ENCODE measurements around the gene PPEF2.
A peak's percentile ranks its signal among the peaks of the same experiment; 100 is the strongest.

PPEF2 gene

DNA sequence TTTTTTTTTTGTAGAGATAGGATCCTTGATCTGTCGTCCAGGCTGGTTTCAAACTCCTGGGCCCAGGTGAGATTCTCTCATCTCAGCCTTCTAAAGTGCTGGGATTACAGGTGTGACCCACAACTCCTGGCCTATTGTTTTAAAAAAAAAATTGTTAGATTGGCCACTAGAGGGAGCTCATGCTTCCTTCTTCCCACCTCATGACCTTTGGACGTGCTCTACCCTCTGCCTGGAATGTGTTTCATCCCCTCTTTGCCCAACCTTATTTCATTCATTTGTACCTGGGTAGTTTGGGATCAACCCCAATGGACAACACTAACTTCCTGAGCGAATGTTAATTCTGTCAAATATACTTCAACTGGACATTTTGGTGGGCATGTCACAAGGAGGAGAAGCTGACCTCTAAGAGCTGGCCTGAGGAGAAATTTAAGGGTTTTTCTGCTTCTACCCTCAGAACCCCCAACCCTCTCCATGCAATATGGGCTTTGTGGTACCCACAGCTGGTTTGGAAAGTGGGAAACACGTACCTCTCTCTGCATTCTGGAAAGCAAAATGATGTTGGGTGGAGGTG lies 6.4 kb downstream of the PPEF2 start:
- DNase-seq = no peak

DNA sequence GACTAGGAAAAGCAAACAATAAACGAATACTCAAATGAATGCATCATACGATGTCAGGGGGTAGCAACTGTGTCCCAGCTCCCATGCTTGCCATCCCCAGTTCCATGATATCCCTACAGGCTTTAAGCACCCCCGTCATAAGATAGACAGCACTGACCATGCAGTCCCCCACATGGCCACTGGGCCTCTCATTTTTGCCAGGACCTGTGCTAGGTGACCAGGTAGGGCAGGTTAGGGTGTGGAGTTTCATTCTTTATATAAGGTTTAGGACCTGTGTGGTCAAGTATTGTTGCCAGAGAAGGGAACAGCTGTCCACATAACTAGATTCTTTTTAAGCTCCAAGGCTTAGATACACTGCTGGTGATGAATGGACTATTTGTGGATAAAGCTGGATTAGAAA lies 9.7 kb downstream of the PPEF2 start:
- DNase-seq = no peak

DNA sequence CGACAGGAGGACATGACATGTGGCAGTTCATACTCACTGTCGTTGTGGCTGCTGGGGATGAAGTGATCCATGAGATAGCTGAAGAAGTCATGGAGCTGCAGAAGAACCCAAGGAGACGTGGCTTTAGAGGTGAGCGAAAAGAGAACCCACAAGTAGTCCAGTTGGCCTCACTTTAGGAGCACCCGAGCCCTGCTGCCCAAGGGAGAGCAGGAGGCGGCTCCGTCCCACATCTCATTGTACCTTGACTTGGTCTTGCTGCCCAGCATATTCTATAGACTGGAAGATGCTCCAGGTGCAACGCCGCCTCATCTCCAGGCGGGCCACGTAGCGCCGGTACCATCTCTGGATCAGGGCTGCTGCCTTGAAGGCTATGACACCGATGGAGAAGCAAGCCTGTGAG lies 10.6 kb downstream of the PPEF2 start:
- no peak for DNase-seq

DNA sequence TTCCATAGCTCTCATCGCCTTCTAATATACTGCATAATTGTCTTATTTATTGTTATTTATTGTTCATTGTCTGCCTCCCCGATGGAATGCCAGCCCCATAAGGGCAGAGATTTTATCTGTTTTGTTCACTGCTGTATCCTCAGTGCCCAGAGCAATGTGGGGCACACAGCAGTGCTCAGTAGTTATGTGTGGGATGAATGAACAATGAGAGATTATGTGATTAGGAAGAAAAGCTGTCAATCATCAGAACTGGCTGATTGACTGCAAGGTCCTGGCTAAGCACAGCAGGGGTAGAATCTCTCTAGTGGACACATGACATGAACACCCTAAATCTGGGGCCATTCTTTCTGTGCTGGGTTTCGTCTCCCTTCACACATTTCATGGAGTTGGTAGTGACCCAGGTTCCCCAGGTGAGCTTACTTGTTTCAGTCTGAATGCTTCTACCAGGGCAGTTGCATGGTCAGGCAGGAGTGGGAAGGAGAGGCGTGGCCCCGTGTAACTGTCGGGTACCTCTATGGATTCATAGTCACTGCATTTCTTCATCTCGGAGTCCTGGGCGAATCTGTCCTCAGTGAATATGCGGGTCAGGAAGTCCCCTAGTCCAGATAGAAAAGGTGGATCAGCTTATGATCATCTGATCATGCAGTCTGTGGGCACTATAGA lies 12.6 kb downstream of the PPEF2 start:
- DNase-seq = no peak

DNA sequence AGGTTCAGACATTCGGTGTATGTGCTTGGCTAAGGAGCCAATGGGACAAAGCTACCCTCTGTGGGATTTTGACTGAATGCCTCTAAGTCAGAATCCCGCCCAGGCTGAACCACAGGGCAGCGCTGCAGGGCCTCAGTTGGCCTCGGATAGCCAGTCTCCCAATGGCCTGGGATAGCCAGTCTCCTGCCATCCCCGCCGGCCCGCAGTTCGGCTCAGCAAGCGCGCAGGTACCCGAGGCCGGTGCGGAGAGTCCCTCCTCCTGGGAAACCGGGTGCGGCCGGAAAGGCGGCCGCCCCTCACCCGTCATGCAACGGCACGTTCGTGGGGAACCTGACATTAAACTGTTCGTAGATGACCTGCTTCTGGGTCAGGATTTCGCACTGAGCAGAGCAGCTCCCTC lies 16.1 kb downstream of the PPEF2 start:
- DNase-seq = no peak

DNA sequence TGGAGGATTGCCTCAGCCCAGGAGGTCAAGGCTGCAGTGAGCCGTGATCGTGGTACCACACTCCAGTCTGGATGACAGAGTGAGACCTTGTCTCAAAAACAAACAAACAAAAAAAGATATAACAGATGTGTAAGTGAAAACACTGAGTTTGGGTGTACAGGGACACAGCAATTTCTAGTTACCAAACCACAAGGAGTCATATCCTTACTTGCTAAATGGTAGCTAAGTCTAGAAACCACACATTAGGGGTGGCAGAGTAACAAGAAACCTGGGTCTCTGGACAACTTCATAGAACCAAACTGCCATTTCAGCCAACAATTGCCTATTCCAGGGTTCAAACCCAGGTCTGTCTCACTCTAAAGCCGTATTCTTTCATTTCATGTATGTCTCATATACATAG lies 20.8 kb downstream of the PPEF2 start:
- no peak for DNase-seq

DNA sequence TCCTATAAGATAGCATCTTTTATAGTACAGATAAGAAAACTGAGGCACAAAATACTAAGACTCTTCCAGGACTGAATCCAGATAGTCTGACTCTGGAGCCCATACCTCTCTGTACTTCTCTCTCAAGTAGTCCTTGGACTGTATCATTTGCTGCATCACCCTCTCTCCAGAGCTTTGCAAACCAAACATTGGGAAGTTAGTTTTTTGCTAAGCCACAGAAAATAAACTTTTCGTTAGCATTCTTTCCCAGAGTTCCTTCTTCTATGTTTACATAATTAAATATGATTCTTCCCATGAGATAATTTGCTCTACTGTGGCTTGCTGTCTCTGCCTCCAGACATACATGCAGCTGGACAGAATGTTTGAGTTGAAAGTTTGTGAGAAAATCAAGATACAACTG lies 22.0 kb downstream of the PPEF2 start:
- no peak for DNase-seq

DNA sequence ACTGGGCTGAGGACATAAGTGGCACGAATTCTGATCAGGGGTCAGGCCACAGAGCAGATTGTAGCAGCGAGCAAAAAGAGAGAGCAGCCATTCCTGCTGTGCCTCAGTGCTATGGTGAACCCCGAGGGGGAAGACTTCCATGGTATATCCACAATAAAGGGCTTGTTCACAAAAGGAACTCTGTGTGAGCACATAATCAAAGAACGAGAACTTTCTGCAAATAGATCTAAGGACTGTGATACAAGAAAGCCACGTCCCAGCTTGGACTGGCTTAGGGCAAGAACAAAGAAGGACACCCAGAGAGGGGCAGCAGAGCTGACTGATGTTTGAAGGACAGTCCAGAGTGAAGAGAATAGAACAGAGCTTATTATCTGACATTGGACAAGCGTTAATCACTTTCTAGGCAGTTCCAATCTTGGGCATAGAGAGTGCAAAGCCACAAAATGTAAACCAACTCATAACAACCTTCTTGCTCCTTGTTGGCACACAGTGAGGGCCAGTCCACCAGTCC lies 24.0 kb downstream of the PPEF2 start:
- DNase-seq = no peak

DNA sequence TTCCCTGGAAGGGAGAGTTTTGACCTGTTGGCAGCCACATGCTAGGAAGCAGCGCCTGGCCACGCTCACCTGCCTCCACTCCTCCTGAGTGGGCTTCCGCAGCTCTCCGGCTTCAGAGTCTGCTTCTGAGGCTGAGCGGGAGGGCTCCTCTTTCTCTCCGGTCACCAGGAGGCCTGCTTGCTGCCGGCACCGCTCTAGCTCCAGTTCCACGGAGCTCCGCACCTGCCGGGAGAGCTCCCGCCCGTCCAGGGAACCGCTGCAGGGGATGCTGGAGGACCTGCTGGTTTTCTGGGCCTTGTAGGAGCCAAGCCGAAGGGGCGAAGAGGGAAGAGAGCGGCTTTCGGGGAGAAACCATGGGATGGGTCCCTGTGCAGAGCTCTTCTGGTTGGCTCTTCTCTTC lies 26.0 kb downstream of the PPEF2 start:
- no peak for DNase-seq

DNA sequence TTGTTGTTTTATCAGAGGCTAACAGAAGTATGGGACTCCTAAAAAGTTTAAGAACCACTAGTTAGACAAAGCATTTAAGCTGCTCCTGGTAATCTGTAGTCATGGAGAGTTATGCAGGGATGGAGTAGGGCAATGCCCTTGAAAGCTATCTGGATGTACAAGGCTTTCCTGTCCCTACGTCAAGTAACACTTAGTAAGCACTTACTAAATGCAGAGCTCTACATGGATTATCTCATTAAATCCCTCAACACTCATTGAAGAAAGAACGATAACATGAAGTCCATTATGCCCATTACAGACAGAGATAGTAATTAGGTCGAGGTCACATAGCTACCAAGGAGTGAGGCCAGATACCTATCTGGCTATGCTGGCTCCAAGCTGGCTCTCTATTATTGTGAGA lies 33.2 kb downstream of the PPEF2 start:
- no peak for DNase-seq

DNA sequence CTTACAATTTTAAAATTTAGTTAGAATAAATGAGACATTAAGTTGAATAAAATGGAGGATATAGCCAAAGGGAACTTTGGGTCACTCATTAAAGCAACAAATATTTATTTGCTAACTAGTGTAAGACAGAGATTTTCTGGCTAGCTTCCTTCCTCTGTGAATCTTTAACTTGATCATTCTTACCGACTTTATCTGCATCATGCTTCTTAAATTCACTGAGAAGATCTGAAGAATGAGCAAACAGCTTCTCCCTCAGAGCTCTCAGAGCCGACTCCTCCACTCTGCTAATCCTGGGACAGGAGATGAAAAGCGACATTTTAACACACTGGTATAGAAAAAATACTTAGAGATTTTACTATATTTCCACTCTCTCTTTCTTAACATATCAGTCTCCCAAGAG lies 35.1 kb downstream of the PPEF2 start:
- no peak for DNase-seq

DNA sequence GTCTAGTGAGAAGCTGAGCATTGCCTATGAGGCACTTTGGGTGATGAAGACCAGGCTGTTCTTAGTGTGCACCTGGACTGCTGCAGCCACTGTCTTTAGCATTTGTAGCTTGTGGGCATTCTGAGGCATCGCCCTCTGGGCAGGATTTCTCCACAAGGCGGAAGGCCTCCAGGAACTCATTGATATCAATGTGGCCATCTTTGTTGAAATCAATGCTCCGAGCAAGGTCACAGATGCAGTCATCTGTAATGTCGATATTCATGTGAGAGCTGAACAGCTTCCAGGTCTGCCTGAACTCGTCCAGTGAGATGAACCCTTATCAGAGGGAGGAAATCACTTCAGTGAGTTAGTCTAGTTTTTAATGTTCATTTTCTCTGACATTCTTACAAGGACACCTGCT lies 41.6 kb downstream of the PPEF2 start:
- DNase-seq = no peak

DNA sequence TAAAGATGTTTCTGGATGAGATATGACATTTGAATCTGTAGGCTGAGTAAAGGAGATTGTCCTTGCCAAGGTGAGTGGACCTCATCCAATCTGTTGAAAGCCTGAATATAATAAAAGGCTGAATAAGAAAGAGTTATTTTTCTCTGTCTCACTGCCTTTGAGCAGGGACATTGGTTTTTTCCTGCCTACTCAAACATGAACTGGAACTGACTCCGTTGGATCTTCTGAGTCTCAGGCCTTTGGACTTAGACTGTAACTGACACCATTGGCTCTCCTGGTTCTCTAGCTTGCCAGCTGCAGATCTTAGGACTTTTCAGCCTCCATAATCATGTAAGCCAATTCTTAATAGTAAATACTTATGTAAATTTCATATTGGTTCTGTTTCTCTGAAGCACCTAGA lies 43.5 kb downstream of the PPEF2 start:
- no peak for DNase-seq

DNA sequence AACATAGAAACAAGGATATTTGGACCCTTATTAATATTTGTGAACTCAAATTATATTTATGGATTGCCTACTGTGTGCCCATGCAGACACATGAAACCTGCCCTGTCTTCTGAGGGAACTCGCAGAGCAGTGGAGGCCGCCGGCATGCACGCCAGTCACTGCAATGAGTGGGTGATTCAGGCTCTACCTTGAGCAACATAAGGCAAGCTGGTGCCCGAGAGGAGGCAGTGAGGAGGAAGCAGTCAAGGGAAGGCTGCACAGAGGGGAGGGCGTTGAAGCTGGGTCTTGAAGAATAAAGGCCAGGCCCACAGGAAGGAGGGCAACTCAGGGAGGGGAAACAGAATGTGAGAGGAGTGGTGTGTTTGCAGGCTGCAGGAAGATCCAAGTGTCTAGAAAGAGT lies 52.8 kb downstream of the PPEF2 start:
- no peak for DNase-seq

DNA sequence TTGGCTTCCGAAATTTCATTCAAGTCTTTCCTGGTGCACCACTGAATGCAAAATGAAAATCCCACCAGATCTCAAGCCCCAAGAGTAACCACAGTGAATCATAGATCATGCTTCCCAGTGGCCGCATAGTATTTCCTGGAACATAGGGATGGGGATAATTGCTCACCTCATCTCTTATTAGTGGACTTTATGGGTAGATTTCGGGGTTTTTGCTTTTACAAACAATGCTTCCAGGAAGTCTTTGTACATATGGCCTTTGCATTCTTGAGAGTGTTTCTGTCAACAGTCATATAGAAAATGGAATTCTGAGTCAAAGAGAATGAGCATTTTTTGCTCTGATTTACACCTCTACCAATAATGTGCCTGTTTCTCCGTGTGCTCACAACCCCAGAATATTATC lies 53.4 kb downstream of the PPEF2 start:
- no peak for DNase-seq

DNA sequence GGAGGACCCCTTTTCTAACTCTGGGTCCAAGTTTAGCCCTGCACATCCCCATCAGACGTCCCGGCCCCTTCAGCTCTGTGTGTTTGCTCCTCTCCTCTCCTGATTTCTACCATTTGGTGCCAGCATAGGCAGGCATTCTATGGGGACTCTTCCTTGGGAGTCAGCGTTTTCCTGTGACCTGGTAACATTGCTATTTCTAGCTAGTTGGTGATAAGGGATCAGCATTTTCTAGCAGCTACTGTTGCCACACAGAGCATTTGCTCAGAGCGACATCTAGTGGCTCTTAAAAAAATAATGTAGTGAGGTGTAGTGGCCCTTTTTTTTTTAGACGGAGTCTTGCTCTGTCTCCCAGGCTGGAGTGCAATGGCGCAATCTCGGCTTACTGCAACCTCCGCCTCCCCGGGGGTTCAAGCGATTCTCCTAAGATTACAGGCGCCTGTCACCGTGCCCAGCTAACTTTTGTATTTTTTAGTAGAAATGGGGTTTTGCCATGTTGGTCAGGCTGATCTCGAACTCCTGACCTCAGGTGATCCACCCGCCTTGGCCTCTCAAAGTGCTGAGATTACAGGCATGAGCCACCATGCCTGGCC lies 54.0 kb downstream of the PPEF2 start:
- peak; percentile 2 for DNase-seq

DNA sequence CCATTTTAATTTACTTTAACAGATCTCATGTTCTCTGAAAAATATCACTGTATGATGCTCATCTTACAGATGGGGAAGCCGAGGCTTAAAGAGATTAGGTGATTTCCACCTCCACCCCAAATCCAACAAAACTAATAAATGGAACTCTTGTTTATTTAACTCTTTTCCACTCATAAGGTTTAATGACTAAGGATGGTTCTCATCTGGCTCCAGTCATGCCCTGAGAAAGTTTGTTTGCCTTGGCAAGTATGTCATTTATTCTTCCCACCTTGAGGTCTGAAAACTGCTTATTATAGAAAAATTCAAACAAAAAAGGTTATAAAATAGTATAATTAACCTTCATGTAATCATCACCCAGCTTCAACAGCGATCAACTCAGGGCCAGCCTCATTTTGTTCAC lies 56.3 kb downstream of the PPEF2 start:
- no peak for DNase-seq

DNA sequence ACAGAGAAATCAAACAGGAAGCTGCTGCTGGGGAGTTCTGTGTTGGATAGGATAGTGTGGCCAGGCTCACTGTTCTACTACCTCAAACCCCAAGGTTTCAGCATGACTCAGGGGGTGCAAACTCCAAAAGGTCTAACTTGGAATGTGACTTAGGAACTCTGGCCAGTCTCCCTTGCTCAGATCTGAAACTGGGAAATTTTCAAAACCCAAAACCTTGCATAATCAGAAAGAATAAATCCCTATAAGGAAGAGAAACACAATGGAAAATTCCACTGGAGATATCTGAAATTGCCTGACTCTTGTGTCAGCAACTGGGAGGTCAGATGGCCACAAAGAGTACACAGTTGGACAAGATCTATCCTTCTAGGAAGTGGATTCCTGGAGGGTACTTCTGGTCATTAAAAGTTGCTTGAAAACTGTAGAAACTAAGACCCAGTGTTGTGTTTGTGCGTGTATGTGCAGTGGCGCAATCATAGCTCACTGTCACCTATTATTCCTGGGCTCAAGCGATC lies 58.0 kb downstream of the PPEF2 start:
- no peak for DNase-seq

DNA sequence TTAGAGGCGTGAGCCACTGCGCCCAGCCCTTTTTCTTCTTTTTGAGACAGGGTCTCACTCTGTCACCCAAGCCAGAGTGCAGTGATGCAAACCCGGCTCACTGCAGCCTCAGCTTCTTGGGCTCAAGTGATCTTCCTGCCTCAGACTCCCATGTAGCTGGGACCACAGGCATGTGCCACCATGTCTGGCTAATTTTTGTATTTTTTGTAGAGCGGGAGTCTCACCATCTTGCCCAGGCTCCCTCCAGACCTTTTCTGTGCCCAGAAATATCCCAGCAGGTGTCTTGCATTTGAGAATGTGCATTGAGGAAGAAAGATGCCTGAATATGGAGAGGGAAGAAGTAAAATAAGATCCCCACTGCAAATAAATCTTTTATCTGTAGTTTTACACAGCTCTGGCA lies 58.7 kb downstream of the PPEF2 start:
- DNase-seq = no peak

DNA sequence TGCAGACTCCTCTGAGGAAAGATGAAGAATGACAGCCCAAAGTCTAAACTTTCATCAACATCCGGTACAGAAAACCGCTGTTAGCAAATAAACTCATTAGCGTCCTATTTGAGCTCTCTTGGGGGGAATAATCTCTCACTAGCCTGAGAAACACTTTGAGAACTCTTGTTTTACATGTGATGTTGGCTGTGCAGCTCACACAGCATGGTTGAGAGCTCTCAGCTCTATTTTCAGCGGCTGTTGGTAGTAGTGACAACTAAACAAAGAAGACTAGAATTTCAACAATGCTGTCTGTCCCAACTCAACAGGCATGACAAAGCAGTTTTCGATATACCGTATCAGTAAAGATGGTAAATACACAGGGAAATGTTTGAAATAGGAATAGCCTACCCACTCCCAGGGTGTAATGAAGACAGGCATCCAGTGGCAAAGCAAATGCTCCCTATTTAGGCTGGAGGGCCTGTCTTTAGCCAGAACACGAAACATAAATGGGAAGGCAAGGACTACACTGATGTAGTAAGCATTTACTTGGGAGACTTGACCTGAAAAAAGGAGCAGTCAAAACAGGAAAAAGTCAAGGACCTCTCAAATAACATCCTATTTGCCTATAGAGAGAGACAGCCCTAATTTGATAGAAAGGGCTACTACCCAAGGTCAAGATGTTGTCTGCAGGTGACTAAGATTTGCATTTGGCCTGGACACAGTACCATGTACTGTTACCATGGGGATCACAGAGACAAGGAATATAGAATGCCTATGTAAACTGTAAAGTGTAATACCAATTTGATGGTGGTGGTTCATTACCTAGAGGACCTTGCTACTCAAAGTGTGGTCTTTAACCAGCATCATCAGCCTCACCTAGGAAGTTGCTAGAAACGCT lies 60.4 kb downstream of the PPEF2 start:
- no peak for DNase-seq

DNA sequence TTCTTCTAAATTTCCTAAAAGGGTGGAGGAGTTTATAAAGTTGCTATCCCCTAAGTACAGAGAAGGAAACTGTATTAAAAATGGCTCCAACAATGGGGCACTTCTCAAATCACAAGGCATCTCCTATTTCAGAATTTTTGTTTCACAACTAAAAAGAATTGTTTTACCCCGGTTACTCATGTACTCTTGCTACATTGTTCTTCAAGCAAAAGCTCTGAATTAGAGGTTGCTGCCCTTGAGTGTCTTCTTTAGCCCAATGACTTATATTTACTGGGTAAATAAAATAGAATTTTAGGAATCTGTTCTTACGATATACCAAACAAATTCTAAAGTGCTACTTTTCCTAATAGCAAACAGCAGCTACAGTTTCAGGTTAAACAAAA lies 67.5 kb downstream of the PPEF2 start:
- DNase-seq = no peak

DNA sequence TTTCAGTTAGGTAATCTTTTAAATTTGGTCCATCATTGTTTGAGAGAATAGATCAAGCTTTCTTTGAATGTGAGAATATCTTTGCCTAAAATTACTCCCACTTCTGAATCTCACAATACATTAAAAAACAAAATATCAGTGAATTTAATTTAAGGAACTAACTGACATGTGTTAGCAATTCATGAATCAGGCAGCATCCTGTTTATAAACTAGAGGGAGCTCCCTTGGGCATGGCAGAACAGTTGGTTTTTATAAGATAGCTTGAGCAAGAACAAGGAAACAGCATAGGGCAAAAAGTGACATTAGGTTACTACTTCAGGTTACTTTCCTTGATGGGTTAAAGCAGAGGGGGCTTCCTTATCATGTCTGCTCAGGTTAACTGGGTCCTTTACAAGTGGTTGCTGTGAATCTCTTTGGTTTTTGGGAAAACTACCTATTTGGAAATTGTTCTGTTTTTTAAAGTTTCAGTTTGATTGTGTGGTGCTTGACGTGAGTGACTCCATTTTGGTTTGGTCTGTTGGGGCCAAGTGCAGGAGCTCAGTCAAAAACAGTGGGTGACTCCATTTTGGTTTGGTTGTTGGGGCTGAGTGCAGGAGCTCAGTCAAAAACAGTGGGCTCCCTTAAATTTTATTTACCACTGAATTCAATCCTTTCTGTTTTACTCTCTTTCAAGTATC lies 68.0 kb downstream of the PPEF2 start:
- DNase-seq = no peak

DNA sequence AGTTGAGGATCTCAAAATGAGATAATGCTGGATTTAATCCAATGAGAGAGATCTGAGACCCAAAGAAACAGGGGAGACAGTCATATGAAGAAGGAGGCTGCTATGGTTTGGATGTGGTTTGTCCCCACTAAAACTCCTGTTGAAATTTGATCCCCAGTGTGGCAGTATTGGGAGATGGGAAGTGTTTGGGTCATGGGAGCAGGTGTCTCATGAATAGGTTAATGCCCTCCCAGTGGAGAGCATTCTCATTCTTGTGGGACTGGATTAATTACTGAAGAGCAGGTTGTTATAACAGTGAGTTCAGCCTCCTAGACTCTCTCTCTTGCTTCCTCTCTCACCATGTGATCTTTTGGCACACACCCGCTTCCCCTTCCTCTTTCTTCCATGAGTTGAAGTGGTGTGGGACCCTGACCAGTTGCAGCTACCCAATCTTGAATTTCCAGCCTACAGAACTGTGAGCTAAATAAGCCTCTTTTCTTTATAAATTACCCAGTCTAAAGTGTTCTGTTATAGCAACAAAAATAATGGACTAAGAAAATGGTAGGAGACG lies 70.3 kb downstream of the PPEF2 start:
- DNase-seq = no peak
